Measurements from ENCODE around the gene SYNPO2.

SYNPO2 gene, protein sequence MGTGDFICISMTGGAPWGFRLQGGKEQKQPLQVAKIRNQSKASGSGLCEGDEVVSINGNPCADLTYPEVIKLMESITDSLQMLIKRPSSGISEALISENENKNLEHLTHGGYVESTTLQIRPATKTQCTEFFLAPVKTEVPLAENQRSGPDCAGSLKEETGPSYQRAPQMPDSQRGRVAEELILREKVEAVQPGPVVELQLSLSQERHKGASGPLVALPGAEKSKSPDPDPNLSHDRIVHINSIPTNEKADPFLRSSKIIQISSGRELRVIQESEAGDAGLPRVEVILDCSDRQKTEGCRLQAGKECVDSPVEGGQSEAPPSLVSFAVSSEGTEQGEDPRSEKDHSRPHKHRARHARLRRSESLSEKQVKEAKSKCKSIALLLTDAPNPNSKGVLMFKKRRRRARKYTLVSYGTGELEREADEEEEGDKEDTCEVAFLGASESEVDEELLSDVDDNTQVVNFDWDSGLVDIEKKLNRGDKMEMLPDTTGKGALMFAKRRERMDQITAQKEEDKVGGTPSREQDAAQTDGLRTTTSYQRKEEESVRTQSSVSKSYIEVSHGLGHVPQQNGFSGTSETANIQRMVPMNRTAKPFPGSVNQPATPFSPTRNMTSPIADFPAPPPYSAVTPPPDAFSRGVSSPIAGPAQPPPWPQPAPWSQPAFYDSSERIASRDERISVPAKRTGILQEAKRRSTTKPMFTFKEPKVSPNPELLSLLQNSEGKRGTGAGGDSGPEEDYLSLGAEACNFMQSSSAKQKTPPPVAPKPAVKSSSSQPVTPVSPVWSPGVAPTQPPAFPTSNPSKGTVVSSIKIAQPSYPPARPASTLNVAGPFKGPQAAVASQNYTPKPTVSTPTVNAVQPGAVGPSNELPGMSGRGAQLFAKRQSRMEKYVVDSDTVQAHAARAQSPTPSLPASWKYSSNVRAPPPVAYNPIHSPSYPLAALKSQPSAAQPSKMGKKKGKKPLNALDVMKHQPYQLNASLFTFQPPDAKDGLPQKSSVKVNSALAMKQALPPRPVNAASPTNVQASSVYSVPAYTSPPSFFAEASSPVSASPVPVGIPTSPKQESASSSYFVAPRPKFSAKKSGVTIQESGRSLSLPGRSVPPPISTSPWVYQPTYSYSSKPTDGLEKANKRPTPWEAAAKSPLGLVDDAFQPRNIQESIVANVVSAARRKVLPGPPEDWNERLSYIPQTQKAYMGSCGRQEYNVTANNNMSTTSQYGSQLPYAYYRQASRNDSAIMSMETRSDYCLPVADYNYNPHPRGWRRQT

DNA sequence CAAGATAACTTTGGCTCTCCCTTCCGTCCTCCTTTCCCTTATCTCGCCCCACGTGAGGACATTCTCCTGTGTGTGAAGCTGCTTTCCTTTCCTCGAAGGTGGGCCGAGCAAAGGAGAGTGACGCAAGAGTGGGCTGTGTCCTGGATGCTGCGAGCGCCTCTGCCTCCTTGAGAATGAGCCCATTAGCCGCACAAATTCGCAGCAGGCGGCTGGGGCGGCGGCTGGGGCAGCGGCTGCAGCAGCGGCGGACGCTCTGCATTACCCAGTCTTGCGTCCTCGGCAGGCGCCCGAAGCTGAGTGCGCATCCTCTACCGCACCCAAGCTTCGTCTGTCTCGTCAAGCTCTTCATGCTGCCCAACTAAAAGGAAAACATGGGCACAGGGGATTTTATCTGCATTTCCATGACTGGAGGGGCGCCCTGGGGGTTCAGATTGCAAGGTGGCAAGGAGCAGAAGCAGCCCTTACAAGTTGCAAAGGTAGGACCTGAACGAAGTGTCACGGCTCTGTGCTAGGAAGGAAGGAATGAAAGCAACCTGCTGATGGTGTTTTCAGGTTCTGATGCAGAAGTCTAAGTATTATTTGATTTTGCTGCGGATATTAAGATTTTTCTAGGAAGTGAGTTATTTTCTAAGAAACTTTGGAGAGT lies at the start of gene SYNPO2:
SYNPO2 (plus strand) TSS at position 189 of the 646 bp plus-strand sequence; CDS start at position 372, 183 bp downstream.
- H3K27ac Mint-ChIP-seq, result no peak within 1 kb of the TSS
- peak within 1 kb of the TSS; percentile 83 for H3K4me3 Mint-ChIP-seq
- no peaks in the 10 kb centered on the region for H3K36me3 Mint-ChIP-seq
- peaks cover 15% of the 10 kb centered on the region for H3K4me1 Mint-ChIP-seq (ENCODE audit: low read depth)
- no peaks in the 10 kb centered on the region for H3K9me3 Mint-ChIP-seq (ENCODE audit: low read depth)
- peaks cover 18% of the 10 kb centered on the region for H3K27me3 Mint-ChIP-seq

- H3K4me3 Mint-ChIP-seq, result no peak overlapping the region
- no peaks in the 10 kb centered on the region for H3K27me3 Mint-ChIP-seq
- no peak overlapping the region for H3K27ac Mint-ChIP-seq
- no peaks in the 10 kb centered on the region for H3K36me3 Mint-ChIP-seq
- peaks cover 16% of the 10 kb centered on the region for H3K4me1 Mint-ChIP-seq (ENCODE audit: low read depth)
- H3K9me3 Mint-ChIP-seq (ENCODE audit: low read depth), result no peaks in the 10 kb centered on the region
Observed at GRCh38 chr4:118839221-118839927, 49.3 kb upstream of the SYNPO2 start.

- Mint-ChIP-seq H3K4me1 (ENCODE audit: low read depth) (no peaks in the 10 kb centered on the region), H3K9me3 (ENCODE audit: low read depth) (no peaks in the 10 kb centered on the region), H3K36me3 (no peaks in the 10 kb centered on the region)
Observed at GRCh38 chr4:118842055-118842454, 46.6 kb upstream of the SYNPO2 start.

GRCh38 chr4:118843237-118843636 lies 45.4 kb upstream of the SYNPO2 start:
- Mint-ChIP-seq H3K27ac (no peak overlapping the region), H3K36me3 (no peaks in the 10 kb centered on the region), H3K4me3 (no peak overlapping the region), H3K27me3 (peaks cover 2% of the 10 kb centered on the region), H3K4me1 (ENCODE audit: low read depth) (no peaks in the 10 kb centered on the region), H3K9me3 (ENCODE audit: low read depth) (no peaks in the 10 kb centered on the region)

More at GRCh38 chr4:118842055-118842454, 46.6 kb upstream of the SYNPO2 start:
- Mint-ChIP-seq H3K27ac (no peak overlapping the region), H3K4me3 (no peak overlapping the region), H3K27me3 (no peaks in the 10 kb centered on the region)

DNA sequence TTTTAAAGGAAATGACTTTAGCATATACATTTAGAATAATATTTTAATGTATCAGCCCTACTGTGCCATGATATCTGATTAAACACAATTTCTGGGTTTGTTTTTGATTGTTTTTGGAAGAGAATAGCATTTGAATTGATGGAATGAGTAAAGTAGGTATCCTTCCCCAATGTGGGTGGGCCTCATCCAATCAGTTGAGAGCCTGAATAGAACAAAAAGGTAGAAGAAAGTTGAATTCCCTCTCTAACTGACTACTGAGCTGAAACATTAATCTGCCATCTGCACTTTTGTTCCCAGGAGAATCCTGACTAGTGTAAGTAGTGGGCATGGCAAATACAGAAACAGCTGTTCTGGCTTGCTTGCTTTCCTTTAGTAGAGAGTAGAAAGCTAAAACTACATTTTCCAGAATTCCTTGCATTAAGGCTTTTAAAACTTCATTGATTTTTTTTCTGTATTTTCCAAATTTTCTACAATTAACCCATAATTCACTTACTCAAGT lies 43.1 kb upstream of the SYNPO2 start:
- peaks cover 7% of the 10 kb centered on the region for H3K4me1 Mint-ChIP-seq (ENCODE audit: low read depth)
- no peaks in the 10 kb centered on the region for H3K36me3 Mint-ChIP-seq
- no peak overlapping the region for H3K4me3 Mint-ChIP-seq
- peaks cover 2% of the 10 kb centered on the region for H3K27me3 Mint-ChIP-seq
- H3K27ac Mint-ChIP-seq, result no peak overlapping the region
- H3K9me3 Mint-ChIP-seq (ENCODE audit: low read depth), result no peaks in the 10 kb centered on the region

DNA sequence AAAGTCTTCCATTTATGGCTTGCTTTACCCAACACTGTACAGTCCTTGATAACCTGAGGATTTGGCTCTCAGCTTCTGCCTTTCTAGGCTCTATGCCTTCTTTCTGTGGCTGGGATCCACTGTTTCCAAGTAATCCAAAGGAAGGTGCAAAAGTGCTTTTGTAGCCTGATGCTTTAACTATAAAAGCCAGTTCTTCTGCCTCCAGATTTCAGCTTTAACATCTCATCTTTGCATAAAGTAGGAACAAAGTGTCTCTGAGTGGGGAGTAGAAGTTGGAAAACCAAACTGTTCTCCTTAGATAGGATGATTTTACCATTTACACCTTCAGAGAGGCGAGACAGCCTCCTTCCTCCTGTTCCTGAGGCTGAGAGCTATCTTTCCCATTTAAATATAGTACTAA lies 41.7 kb upstream of the SYNPO2 start:
- no peak overlapping the region for H3K27ac Mint-ChIP-seq
- H3K27me3 Mint-ChIP-seq, result peaks cover 2% of the 10 kb centered on the region
- H3K4me3 Mint-ChIP-seq, result no peak overlapping the region
- peaks cover under 1% of the 10 kb centered on the region for H3K36me3 Mint-ChIP-seq
- peaks cover 19% of the 10 kb centered on the region for H3K4me1 Mint-ChIP-seq (ENCODE audit: low read depth)
- H3K9me3 Mint-ChIP-seq (ENCODE audit: low read depth), result no peaks in the 10 kb centered on the region

GRCh38 chr4:118848242-118848641 lies 40.4 kb upstream of the SYNPO2 start:
- peaks cover 2% of the 10 kb centered on the region for H3K27me3 Mint-ChIP-seq
- peaks cover 26% of the 10 kb centered on the region for H3K4me1 Mint-ChIP-seq (ENCODE audit: low read depth)
- H3K9me3 Mint-ChIP-seq (ENCODE audit: low read depth), result peaks cover 1% of the 10 kb centered on the region
- peaks cover 6% of the 10 kb centered on the region for H3K36me3 Mint-ChIP-seq
- H3K27ac Mint-ChIP-seq, result no peak overlapping the region
- no peak overlapping the region for H3K4me3 Mint-ChIP-seq

DNA sequence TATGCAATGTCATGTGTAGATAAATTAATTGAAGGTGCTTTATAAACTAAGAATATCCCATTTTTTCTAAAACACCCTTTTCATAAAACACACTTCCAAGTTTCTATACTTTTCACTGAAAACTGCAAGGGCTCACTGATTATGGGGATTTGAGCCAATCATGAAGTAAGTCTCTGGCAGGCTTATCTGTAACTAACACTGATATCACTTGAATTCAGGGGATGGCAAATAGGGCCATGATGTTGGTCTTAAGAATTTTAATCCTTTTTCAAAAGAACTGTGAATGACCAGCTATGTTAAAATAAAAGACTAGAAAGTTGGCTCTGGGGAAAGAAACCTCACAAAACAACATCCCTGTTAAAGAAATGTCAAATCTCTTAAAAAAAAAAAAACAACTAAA lies 39.8 kb upstream of the SYNPO2 start:
- Mint-ChIP-seq H3K4me3 (no peak overlapping the region), H3K27ac (no peak overlapping the region), H3K9me3 (ENCODE audit: low read depth) (peaks cover 4% of the 10 kb centered on the region), H3K27me3 (peaks cover 2% of the 10 kb centered on the region), H3K4me1 (ENCODE audit: low read depth) (peaks cover 30% of the 10 kb centered on the region), H3K36me3 (peaks cover 6% of the 10 kb centered on the region)

DNA sequence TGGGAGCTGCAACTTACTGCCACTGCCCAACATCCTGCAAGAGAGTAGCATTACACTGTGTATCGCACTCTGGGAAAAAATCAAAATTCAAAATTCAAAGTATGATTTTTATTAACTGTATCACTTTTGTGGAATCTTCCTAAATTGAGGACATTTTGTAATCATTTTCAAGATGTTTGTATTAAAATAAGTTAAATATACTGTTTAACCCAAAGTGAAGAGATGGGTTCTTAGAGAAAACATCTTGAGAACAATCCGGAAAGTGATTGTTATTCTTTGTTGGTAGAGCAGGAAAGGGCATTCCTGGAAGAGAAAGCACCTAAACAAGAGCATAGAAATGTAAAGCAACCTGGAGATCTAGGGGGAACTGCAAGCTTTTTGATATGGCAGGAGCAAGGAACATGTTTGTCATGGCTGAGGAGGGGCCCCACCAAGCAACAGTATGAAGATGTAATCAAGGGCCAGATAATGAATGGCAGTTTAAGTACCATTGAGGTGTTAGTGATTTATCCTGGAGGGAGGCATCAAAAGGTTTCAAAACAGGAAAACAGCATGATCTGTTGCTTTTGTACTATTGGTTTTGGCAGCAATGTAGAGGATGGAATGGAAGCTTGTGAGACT lies 38.7 kb upstream of the SYNPO2 start:
- peaks cover 2% of the 10 kb centered on the region for H3K27me3 Mint-ChIP-seq
- H3K27ac Mint-ChIP-seq, result peak overlapping the region; percentile 95

GRCh38 chr4:118850488-118851173 lies 38.0 kb upstream of the SYNPO2 start:
- peaks cover 4% of the 10 kb centered on the region for H3K9me3 Mint-ChIP-seq (ENCODE audit: low read depth)
- H3K27me3 Mint-ChIP-seq, result peaks cover 2% of the 10 kb centered on the region
- H3K4me1 Mint-ChIP-seq (ENCODE audit: low read depth), result peaks cover 32% of the 10 kb centered on the region
- H3K27ac Mint-ChIP-seq, result peak overlapping the region; percentile 95
- H3K36me3 Mint-ChIP-seq, result peaks cover 6% of the 10 kb centered on the region
- peak overlapping the region; percentile 92 for H3K4me3 Mint-ChIP-seq

More for the DNA sequence above, 38.7 kb upstream of the SYNPO2 start:
- Mint-ChIP-seq H3K4me3 (peak overlapping the region; percentile 92), H3K36me3 (peaks cover 6% of the 10 kb centered on the region), H3K9me3 (ENCODE audit: low read depth) (peaks cover 4% of the 10 kb centered on the region), H3K4me1 (ENCODE audit: low read depth) (peaks cover 32% of the 10 kb centered on the region)

GRCh38 chr4:118857760-118858159 lies 30.9 kb upstream of the SYNPO2 start:
- H3K27ac Mint-ChIP-seq, result no peak overlapping the region
- H3K4me1 Mint-ChIP-seq (ENCODE audit: low read depth), result peaks cover 7% of the 10 kb centered on the region
- no peaks in the 10 kb centered on the region for H3K27me3 Mint-ChIP-seq
- H3K9me3 Mint-ChIP-seq (ENCODE audit: low read depth), result peaks cover 4% of the 10 kb centered on the region
- no peak overlapping the region for H3K4me3 Mint-ChIP-seq
- no peaks in the 10 kb centered on the region for H3K36me3 Mint-ChIP-seq

DNA sequence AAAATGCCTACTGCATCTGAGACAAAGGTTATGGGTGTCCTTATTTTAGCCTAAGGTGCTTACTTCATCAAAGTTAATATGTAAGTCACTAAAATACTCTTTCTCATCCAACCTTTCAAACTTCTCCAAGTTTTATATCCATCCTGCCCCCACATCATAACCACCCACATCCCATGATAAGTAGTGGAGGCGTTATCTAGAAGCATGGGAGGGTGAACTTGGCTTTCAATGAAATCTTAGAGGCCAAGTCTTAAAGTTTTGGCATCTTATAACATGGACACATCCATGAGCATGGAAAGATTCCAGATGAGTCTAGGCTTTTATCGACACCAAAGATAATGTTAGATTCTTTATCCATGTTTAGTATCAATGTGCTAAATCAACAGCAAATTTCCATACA lies 29.9 kb upstream of the SYNPO2 start:
- H3K27ac Mint-ChIP-seq, result no peak overlapping the region
- H3K9me3 Mint-ChIP-seq (ENCODE audit: low read depth), result no peaks in the 10 kb centered on the region
- no peak overlapping the region for H3K4me3 Mint-ChIP-seq
- H3K36me3 Mint-ChIP-seq, result no peaks in the 10 kb centered on the region
- H3K27me3 Mint-ChIP-seq, result no peaks in the 10 kb centered on the region
- H3K4me1 Mint-ChIP-seq (ENCODE audit: low read depth), result peaks cover 2% of the 10 kb centered on the region

Data from activated naive CD8-positive, alpha-beta T cell (primary cell).